ENCODE data around the gene DNAJB9. TPM values are rescaled to one million over a fixed set of nuclear protein-coding genes. Genes with fewer than 3 reads are reported as not detected.
A peak's percentile ranks its signal among the peaks of the same experiment; 100 is the strongest.

DNAJB9 gene
- total and polyA plus RNA-seq, 4 donors, result 19.4 to 28.4 (median 22.7) TPM

DNA sequence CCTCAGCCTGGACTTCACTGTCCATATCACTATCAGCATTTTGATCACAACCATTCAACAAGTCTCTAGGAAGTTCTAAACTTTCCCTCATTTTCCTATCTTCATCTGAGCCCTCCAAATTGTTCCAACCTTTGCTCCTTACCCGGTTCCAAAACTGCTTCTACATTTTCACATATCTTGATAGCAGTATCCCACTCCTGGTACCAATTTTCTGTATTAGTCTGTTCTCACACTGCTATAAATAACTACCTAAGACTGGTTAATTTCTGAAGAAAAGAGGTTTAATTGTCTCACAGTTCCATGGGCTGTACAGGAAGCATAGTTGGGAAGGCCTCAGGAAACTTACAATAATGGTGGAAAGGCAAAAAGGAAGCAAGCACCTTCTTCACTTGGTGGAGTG is 12.1 kb upstream of the DNAJB9 start:
- Histone ChIP-seq H3K36me3 (ENCODE audit: control insufficient read depth in 1 of 2, insufficient read depth in 2 of 2, low read length in 1 of 2) (no peaks in the 10 kb centered on the region), H3K9me3 (ENCODE audit: control insufficient read depth, low read length) (peaks cover 8% of the 10 kb centered on the region), H3K4me1 (ENCODE audit: control insufficient read depth in 1 of 2, insufficient read depth in 2 of 2, low read length in 2 of 2) (no peaks in the 10 kb centered on the region), H3K27ac (ENCODE audit: low read depth in 1 of 2, low read length in 2 of 2) (no peak overlapping the region), H3K27me3 (ENCODE audit: control insufficient read depth in 1 of 2, insufficient read depth in 2 of 2, low read length in 1 of 2) (no peaks in the 10 kb centered on the region), H3K4me3 (ENCODE audit: low read length in 2 of 2) (no peak overlapping the region)
- WGBS, 2 donors, result 96 to 98% methylated on average over 1 of the region's 1 CpG
- ATAC-seq (ENCODE audit: low FRiP score), result no peak
- no peak for DNase-seq
- intact Hi-C loops (cut with DNase I), result no loop called here

DNA sequence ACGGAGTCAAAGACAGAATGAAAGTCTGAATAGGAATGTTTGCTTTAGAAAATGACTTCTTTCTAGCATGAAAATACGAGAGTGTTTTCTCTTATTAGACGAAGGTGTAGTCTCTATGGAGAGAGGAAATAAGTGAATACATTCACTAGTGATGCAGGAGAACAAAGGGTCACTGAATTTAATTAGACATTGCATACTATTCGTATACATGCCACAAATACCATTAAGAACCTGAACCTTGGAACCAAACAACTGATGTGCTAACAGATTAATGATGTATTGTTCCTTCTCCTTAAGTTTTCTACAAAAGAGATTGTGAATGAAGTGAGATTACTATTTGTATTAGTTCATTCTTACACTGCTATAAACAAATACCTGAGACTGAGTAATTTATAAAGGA is 10.4 kb upstream of the DNAJB9 start:
- ATAC-seq (ENCODE audit: low FRiP score), result no peak
- Histone ChIP-seq H3K27ac (ENCODE audit: low read depth in 1 of 2, low read length in 2 of 2) (no peak overlapping the region), H3K9me3 (ENCODE audit: control insufficient read depth, low read length) (peaks cover 8% of the 10 kb centered on the region), H3K4me3 (ENCODE audit: low read length in 2 of 2) (no peak overlapping the region), H3K36me3 (ENCODE audit: control insufficient read depth in 1 of 2, insufficient read depth in 2 of 2, low read length in 1 of 2) (no peaks in the 10 kb centered on the region), H3K27me3 (ENCODE audit: control insufficient read depth in 1 of 2, insufficient read depth in 2 of 2, low read length in 1 of 2) (no peaks in the 10 kb centered on the region), H3K4me1 (ENCODE audit: control insufficient read depth in 1 of 2, insufficient read depth in 2 of 2, low read length in 2 of 2) (no peaks in the 10 kb centered on the region)
- WGBS, 2 donors, result 80 to 85% methylated on average over 4 of the region's 4 CpGs
- intact Hi-C loops (cut with DNase I), result no loop called here
- DNase-seq, result no peak

DNA sequence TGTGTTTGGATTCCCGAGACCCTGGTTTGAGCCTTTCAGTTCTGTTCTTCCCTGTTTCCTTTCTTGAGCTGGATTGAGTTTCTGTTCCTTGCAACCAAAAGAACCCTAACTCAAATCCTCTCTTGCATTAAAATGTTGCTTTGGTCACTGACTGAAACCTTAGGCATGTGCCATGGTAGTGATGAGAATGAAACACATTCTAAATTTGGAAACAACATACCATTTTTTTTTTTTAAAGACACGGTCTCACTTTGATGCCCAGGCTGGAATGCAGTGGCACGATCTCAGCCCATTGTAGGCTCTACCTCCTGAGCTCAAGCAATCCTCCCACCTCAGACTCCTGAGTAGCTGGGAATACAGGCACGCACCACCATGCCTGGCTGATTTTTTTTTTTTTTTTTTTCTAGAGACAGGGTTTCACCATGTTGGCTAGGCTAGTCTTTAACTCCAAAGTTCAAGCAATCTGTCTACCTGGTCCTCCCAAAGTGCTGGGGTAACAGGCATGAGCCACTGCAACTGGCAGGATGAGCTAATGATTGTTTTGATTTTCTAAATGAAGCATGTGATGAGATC is 8.5 kb upstream of the DNAJB9 start:
- intact Hi-C loops (cut with DNase I), result no loop called here
- WGBS, 2 donors, result 77 to 80% methylated on average over 4 of the region's 4 CpGs
- Histone ChIP-seq H3K36me3 (ENCODE audit: control insufficient read depth in 1 of 2, insufficient read depth in 2 of 2, low read length in 1 of 2) (no peaks in the 10 kb centered on the region), H3K4me1 (ENCODE audit: control insufficient read depth in 1 of 2, insufficient read depth in 2 of 2, low read length in 2 of 2) (no peaks in the 10 kb centered on the region), H3K9me3 (ENCODE audit: control insufficient read depth, low read length) (peaks cover 8% of the 10 kb centered on the region), H3K4me3 (ENCODE audit: low read length in 2 of 2) (no peak overlapping the region), H3K27me3 (ENCODE audit: control insufficient read depth in 1 of 2, insufficient read depth in 2 of 2, low read length in 1 of 2) (no peaks in the 10 kb centered on the region), H3K27ac (ENCODE audit: low read depth in 1 of 2, low read length in 2 of 2) (no peak overlapping the region)
- DNase-seq (no peak), ATAC-seq (ENCODE audit: low FRiP score) (no peak)

DNA sequence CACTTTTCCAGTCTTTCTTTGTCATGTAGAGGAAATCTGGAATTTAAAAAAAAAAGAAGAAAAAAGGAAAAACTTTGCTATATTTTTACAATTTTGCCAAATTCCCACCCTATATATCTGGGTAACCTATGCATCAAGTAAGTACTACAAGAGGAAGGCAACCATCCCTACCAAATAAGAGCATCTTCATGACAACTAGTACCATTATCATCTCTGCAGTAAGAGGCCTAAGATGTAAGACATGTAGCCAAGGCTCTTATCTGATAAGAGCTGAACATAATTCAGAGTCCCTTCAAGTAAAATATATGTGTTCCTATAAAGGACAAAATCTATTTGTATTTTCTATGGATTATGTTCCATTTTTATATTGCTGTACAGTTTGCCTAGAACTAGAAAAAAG is 3.7 kb upstream of the DNAJB9 start:
- no peaks in the 10 kb centered on the region for H3K27me3 ChIP-seq (ENCODE audit: control insufficient read depth in 1 of 2, insufficient read depth in 2 of 2, low read length in 1 of 2)
- ATAC-seq (ENCODE audit: low FRiP score), result no peak
- H3K4me3 ChIP-seq (ENCODE audit: low read length in 2 of 2), result no peak overlapping the region
- no peaks in the 10 kb centered on the region for H3K4me1 ChIP-seq (ENCODE audit: control insufficient read depth in 1 of 2, insufficient read depth in 2 of 2, low read length in 2 of 2)
- DNase-seq, result no peak
- no peak overlapping the region for H3K27ac ChIP-seq (ENCODE audit: low read depth in 1 of 2, low read length in 2 of 2)
- no peaks in the 10 kb centered on the region for H3K36me3 ChIP-seq (ENCODE audit: control insufficient read depth in 1 of 2, insufficient read depth in 2 of 2, low read length in 1 of 2)
- intact Hi-C loops (cut with DNase I), result no loop called here
- H3K9me3 ChIP-seq (ENCODE audit: control insufficient read depth, low read length), result peaks cover 2% of the 10 kb centered on the region

DNA sequence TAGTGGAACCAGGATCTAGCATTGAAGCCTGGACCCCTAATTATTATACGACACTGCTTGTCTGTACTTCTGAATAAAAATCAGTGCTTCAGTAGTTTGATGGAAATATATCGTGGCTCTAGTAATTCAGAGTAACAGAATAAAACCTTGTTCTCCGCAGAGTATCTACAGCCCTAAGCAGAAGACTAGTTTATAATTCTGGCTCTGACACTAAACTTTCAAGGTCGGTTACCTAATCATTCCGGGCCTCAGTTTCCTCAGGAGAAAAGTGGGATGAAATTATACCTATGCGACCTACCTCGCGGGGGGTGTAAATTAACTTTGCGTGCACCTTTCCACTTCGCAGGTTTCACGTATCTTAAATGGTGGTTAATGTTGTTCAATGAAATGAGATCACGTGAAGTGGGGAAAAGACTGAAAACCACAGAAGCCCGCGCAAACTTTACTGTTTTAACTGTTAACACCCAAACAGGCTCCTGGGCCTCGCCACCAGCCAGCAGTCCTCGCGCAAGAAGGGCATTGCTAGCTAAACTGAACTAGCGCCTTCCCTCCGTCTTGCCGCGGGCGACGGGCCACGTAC is 783 bp upstream of the DNAJB9 start:
- H3K4me3 ChIP-seq (ENCODE audit: low read length in 2 of 2), result peak overlapping the region; percentile 61 to 67
- H3K9me3 ChIP-seq (ENCODE audit: control insufficient read depth, low read length), result no peaks in the 10 kb centered on the region
- peak overlapping the region; percentile 93 to 97 for H3K27ac ChIP-seq (ENCODE audit: low read depth in 1 of 2, low read length in 2 of 2)
- no peaks in the 10 kb centered on the region for H3K4me1 ChIP-seq (ENCODE audit: control insufficient read depth in 1 of 2, insufficient read depth in 2 of 2, low read length in 2 of 2)
- no peak for DNase-seq
- intact Hi-C loops (cut with DNase I), result loop anchor here (1.0 kb wide), 1 partner anchor 43 kb away; the partner anchor contains the start of gene PNPLA8 (in 2 of the 2)
- ATAC-seq (ENCODE audit: low FRiP score), result no peak
- no peaks in the 10 kb centered on the region for H3K27me3 ChIP-seq (ENCODE audit: control insufficient read depth in 1 of 2, insufficient read depth in 2 of 2, low read length in 1 of 2)
- WGBS, 2 donors, result 12 to 13% methylated on average over 24 of the region's 24 CpGs
- peaks cover 0 to 3% of the 10 kb centered on the region in 2 donors for H3K36me3 ChIP-seq (ENCODE audit: control insufficient read depth in 1 of 2, insufficient read depth in 2 of 2, low read length in 1 of 2)

DNA sequence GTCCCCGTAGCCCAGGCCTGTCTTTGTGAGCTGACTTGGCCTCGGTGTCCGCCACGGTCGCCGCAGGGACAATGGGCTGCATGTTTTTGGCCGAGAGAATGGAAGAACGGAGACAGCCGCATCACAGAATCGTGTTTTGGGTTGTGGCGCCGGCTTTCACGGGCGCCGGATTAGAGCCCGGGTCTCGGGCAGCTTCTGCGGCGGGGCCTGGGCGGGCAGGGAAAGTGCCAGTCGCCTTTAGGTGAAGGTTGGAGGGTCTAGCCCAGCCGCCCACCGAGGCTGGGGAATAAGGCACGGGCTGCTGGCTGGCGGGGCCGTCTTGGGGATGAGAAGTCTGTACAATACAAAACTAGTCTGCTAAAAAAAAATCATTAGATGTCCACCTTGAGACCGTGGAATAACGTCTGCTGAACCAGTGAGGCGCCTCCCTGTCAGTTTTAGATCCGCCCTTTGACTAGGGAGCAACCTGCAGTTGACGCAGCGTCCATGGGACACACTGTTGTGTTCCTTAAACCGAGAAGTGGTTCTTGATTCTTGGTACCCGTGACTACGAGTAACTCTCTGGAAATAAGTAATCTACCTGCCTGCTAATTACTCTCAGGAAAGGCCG is 577 bp downstream of the DNAJB9 start:
- H3K36me3 ChIP-seq (ENCODE audit: control insufficient read depth in 1 of 2, insufficient read depth in 2 of 2, low read length in 1 of 2), result peaks cover 0 to 3% of the 10 kb centered on the region in 2 donors
- 0 to 1% methylated on average over 36 of the region's 36 CpGs for WGBS, 2 donors
- H3K9me3 ChIP-seq (ENCODE audit: control insufficient read depth, low read length), result no peaks in the 10 kb centered on the region
- H3K27ac ChIP-seq (ENCODE audit: low read depth in 1 of 2, low read length in 2 of 2), result peak overlapping the region; percentile 23 to 86
- intact Hi-C loops (cut with DNase I), result no loop called here
- no peaks in the 10 kb centered on the region for H3K27me3 ChIP-seq (ENCODE audit: control insufficient read depth in 1 of 2, insufficient read depth in 2 of 2, low read length in 1 of 2)
- peak overlapping the region; percentile 45 to 62 for H3K4me3 ChIP-seq (ENCODE audit: low read length in 2 of 2)
- ATAC-seq (ENCODE audit: low FRiP score) (peak; percentile 34), DNase-seq (peak in 1 of 2 donors; percentile 61)
- peaks cover 0 to 3% of the 10 kb centered on the region in 2 donors for H3K4me1 ChIP-seq (ENCODE audit: control insufficient read depth in 1 of 2, insufficient read depth in 2 of 2, low read length in 2 of 2)

- Histone ChIP-seq H3K27me3 (ENCODE audit: control insufficient read depth in 1 of 2, insufficient read depth in 2 of 2, low read length in 1 of 2) (no peaks in the 10 kb centered on the region), H3K4me3 (ENCODE audit: low read length in 2 of 2) (no peak overlapping the region), H3K36me3 (ENCODE audit: control insufficient read depth in 1 of 2, insufficient read depth in 2 of 2, low read length in 1 of 2) (peaks cover 0 to 3% of the 10 kb centered on the region in 2 donors), H3K27ac (ENCODE audit: low read depth in 1 of 2, low read length in 2 of 2) (no peak overlapping the region), H3K4me1 (ENCODE audit: control insufficient read depth in 1 of 2, insufficient read depth in 2 of 2, low read length in 2 of 2) (peaks cover 0 to 6% of the 10 kb centered on the region in 2 donors), H3K9me3 (ENCODE audit: control insufficient read depth, low read length) (no peaks in the 10 kb centered on the region)
- no peak for DNase-seq
- intact Hi-C loops (cut with DNase I), result no loop called here
- ATAC-seq (ENCODE audit: low FRiP score), result no peak
- 95 to 98% methylated on average over 2 of the region's 2 CpGs for WGBS, 2 donors
These were observed 2.8 kb downstream of the DNAJB9 start for GRCh38 chr7:108572480-108572879.

DNA sequence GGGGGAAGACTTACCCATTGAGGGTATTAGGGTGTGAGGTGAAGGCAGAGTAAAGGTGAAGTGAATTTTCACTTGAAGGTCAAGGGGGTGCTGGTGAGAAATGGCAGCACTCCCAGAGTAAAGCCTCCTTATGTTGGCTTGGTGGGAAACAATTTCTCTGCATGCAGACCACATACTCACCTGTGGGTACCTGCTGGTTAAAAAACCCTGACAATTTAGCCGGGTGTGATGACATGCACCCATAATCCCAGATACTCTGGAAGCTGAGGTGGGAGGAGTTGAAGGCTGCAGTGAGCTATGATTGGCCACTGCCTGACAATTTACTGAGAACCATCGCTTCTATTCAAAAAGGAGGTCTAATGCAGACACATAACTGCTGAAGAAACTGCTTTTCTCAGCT is 5.5 kb downstream of the DNAJB9 start:
- peaks cover 3 to 6% of the 10 kb centered on the region in 2 donors for H3K36me3 ChIP-seq (ENCODE audit: control insufficient read depth in 1 of 2, insufficient read depth in 2 of 2, low read length in 1 of 2)
- DNase-seq, result no peak
- no peak for ATAC-seq (ENCODE audit: low FRiP score)
- no peaks in the 10 kb centered on the region for H3K27me3 ChIP-seq (ENCODE audit: control insufficient read depth in 1 of 2, insufficient read depth in 2 of 2, low read length in 1 of 2)
- H3K9me3 ChIP-seq (ENCODE audit: control insufficient read depth, low read length), result peaks cover 5% of the 10 kb centered on the region
- intact Hi-C loops (cut with DNase I), result no loop called here
- no peak overlapping the region for H3K27ac ChIP-seq (ENCODE audit: low read depth in 1 of 2, low read length in 2 of 2)
- no peak overlapping the region for H3K4me3 ChIP-seq (ENCODE audit: low read length in 2 of 2)
- 87 to 90% methylated on average over 2 of the region's 2 CpGs for WGBS, 2 donors
- H3K4me1 ChIP-seq (ENCODE audit: control insufficient read depth in 1 of 2, insufficient read depth in 2 of 2, low read length in 2 of 2), result peaks cover 0 to 6% of the 10 kb centered on the region in 2 donors

DNA sequence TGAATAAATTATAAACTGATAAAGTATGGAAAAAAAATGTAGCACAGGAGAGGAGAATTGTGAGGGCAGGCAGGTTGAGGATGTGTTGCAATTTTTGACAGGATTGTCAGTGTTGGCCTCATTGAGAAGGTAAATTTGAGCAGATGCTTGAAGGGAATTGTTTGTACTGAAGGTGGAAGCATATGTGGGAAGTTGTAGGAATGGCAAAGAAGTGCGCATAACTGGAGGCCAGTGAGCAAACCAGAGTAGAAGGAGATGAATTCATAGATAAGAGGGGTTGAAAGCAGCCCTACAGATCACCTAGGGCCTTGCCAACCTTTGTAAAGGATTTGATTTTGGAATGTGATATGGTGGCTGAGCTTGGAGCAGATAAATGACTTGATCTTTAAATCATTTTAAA is 6.4 kb downstream of the DNAJB9 start:
- intact Hi-C loops (cut with DNase I), result no loop called here
- Histone ChIP-seq H3K4me3 (ENCODE audit: low read length in 2 of 2) (no peak overlapping the region), H3K27ac (ENCODE audit: low read depth in 1 of 2, low read length in 2 of 2) (no peak overlapping the region), H3K36me3 (ENCODE audit: control insufficient read depth in 1 of 2, insufficient read depth in 2 of 2, low read length in 1 of 2) (peaks cover 3 to 6% of the 10 kb centered on the region in 2 donors), H3K9me3 (ENCODE audit: control insufficient read depth, low read length) (peaks cover 5% of the 10 kb centered on the region), H3K4me1 (ENCODE audit: control insufficient read depth in 1 of 2, insufficient read depth in 2 of 2, low read length in 2 of 2) (peaks cover 0 to 6% of the 10 kb centered on the region in 2 donors), H3K27me3 (ENCODE audit: control insufficient read depth in 1 of 2, insufficient read depth in 2 of 2, low read length in 1 of 2) (no peaks in the 10 kb centered on the region)
- ATAC-seq (ENCODE audit: low FRiP score), result no peak
- no peak for DNase-seq
- 92 to 93% methylated on average over 1 of the region's 1 CpG for WGBS, 2 donors
